A549 (cell line): ENCODE data around the gene CABP4.

Experiments used
- CBX2 ChIP-seq: fragments of 200-600 bp; sonication (generic); IDR thresholded peaks from 2 replicates; pipeline ENCODE4 v1.6.1; 2016; ENCODE audit warnings: low read depth, mild to moderate bottlenecking, borderline replicate concordance
- PBX3 ChIP-seq: IDR thresholded peaks from 2 replicates; pipeline ENCODE4 v1.6.1; 2012
- POLR2A ChIP-seq: IDR thresholded peaks from 2 replicates; pipeline ENCODE4 v1.6.1; 2012; ENCODE audit warnings: mild to moderate bottlenecking, low read length
- SREBF2 ChIP-seq: fragments of 450-650 bp; IDR thresholded peaks from 2 replicates; pipeline ENCODE4 v1.6.1; 2014; ENCODE audit warnings: mild to moderate bottlenecking, moderate library complexity
- TF ChIP-seq, protein P1 (sequence below): fragments of 200-600 bp; sonication (generic); IDR thresholded peaks from 2 replicates; pipeline ENCODE4 v1.6.1; 2016; ENCODE audit warnings: antibody characterized with exemption, mild to moderate bottlenecking, moderate library complexity
- TF ChIP-seq, protein P2 (sequence below): fragments of >200 bp; sonication (Bioruptor Twin); formaldehyde crosslinking; IDR thresholded peaks from 3 replicates; pipeline ENCODE4 v1.5.1; 2016

- TF ChIP-seq POLR2A (no peak), PBX3 (no peak), SREBF2 (no peak), CBX2 (no peak)
- TF ChIP-seq, protein P1, sequence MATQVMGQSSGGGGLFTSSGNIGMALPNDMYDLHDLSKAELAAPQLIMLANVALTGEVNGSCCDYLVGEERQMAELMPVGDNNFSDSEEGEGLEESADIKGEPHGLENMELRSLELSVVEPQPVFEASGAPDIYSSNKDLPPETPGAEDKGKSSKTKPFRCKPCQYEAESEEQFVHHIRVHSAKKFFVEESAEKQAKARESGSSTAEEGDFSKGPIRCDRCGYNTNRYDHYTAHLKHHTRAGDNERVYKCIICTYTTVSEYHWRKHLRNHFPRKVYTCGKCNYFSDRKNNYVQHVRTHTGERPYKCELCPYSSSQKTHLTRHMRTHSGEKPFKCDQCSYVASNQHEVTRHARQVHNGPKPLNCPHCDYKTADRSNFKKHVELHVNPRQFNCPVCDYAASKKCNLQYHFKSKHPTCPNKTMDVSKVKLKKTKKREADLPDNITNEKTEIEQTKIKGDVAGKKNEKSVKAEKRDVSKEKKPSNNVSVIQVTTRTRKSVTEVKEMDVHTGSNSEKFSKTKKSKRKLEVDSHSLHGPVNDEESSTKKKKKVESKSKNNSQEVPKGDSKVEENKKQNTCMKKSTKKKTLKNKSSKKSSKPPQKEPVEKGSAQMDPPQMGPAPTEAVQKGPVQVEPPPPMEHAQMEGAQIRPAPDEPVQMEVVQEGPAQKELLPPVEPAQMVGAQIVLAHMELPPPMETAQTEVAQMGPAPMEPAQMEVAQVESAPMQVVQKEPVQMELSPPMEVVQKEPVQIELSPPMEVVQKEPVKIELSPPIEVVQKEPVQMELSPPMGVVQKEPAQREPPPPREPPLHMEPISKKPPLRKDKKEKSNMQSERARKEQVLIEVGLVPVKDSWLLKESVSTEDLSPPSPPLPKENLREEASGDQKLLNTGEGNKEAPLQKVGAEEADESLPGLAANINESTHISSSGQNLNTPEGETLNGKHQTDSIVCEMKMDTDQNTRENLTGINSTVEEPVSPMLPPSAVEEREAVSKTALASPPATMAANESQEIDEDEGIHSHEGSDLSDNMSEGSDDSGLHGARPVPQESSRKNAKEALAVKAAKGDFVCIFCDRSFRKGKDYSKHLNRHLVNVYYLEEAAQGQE: no peak
- TF ChIP-seq, protein P2, sequence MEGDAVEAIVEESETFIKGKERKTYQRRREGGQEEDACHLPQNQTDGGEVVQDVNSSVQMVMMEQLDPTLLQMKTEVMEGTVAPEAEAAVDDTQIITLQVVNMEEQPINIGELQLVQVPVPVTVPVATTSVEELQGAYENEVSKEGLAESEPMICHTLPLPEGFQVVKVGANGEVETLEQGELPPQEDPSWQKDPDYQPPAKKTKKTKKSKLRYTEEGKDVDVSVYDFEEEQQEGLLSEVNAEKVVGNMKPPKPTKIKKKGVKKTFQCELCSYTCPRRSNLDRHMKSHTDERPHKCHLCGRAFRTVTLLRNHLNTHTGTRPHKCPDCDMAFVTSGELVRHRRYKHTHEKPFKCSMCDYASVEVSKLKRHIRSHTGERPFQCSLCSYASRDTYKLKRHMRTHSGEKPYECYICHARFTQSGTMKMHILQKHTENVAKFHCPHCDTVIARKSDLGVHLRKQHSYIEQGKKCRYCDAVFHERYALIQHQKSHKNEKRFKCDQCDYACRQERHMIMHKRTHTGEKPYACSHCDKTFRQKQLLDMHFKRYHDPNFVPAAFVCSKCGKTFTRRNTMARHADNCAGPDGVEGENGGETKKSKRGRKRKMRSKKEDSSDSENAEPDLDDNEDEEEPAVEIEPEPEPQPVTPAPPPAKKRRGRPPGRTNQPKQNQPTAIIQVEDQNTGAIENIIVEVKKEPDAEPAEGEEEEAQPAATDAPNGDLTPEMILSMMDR: no peak
Observed at GRCh38 chr11:67510023-67510345, 54.8 kb downstream of the CABP4 start.
